NK-92 (cell line): Measurements from ENCODE around the gene TH.
"Not testable (repeated sequence)": the region's sequence is repeated elsewhere in the genome, so short reads cannot be mapped to it uniquely, and the experiment has no call there.

ENCODE experiments used
- DNase-seq: peaks from one replicate; lab custom pipeline; 2025; ENCODE audit not compliant: unreplicated experiment; lab: John Stamatoyannopoulos, UW

Gene TH

DNA sequence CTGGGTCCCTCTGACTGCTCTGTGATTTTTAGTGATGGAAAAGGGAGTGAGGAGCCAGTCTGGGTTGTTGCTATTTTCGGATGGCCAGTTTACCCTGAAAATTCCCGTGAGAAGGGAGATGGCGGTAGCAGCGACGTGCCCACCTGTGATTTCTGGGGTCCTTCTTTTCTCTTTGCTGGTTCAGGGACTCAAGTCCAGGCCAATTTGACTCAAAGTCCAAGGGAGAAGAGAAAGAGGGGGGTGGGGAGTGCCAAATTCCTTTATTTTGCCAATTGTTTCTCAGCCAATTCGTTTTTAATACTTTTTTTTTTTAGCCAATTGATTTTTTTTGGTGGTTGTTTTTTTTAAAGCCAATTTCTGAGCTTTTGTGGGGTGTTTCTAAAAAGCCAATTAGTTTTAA lies 39.4 kb downstream of the TH start:
- DNase-seq = no peak

DNA sequence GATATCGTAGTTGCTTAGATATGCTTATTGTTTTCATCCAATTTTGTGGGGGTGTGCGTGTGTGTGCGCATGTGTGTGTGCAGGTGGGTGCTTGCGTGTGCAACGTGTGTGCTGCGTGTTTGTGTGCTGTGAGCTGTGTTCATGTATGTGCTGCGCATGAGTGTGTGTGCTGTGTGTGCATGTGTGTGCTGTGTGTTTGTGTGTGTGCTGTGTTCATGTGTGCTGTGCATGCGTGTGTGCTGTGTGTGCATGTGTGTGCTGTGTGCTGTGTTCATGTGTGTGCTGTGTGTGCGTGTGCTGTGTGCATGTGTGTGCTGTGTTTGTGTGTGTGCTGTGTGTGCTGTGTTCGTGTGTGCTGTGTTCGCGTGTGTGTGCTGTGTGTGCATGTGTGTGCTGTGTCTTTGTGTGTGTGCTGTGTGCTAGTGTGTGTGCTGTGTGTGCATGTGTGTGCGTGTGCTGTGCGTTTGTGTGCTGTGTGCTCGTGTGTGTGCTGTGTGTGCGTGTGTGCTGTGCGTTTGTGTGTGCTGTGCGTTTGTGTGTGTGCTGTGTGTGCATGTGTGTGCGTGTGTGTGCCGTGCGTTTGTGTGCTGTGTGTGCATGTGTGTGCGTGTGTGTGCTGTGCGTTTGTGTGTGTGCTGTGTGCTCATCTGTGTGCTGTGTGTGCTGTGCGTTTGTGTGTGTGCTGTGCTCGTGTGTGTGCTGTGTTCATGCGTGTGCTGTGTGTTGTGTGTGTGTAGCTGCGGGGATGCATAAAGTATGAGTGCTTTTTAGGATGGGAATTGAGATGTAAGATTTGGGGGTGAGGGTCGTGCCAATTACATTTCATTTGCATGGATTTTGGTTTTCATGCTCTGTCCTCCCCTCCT lies 40.0 kb downstream of the TH start:
- DNase-seq = no peak

DNA sequence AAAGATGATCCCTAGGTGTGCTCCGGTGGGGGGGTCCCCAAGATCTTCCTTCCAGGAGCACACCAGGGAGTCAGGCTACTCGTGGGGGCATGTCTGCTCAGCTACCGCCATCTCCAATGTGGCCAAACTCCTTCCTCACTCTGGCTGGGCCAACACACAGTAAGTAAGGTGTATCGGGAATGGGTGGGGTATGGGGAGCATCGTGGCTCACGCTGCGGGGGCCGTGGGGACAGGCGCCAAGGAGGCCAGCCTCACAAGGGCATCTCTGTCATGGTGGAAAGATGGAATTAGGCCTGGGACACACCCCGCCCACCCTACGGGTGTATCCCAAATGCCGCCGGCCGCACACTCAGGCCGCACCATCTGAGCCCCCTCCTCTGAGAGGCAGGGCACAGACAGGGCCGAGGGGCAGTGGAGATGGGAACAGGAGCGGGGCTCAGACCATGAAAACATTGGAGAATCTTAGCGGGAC lies 40.7 kb downstream of the TH start:
- no peak for DNase-seq

GRCh38 chr11:2129699-2130366 lies 41.8 kb downstream of the TH start:
- DNase-seq = no peak

DNA sequence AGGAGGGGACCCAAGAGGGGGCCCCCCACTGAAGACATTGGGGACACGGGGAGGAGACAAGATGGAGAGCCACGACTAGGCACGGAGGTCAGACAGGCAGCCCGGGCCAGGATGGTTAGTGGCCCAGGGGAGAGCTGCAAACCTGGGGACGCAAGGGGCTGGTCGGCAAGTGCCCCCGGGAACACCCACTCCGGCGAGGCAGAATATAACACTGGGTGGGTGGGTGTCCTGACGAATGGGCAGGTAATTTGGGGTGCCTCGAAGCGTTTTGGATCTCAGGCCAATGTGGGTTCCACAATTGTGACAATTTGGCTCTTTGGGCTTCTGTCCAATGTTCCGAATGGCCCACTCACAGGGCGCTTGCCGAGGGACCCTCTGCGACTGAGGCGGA lies 42.3 kb downstream of the TH start:
- no peak for DNase-seq

DNA sequence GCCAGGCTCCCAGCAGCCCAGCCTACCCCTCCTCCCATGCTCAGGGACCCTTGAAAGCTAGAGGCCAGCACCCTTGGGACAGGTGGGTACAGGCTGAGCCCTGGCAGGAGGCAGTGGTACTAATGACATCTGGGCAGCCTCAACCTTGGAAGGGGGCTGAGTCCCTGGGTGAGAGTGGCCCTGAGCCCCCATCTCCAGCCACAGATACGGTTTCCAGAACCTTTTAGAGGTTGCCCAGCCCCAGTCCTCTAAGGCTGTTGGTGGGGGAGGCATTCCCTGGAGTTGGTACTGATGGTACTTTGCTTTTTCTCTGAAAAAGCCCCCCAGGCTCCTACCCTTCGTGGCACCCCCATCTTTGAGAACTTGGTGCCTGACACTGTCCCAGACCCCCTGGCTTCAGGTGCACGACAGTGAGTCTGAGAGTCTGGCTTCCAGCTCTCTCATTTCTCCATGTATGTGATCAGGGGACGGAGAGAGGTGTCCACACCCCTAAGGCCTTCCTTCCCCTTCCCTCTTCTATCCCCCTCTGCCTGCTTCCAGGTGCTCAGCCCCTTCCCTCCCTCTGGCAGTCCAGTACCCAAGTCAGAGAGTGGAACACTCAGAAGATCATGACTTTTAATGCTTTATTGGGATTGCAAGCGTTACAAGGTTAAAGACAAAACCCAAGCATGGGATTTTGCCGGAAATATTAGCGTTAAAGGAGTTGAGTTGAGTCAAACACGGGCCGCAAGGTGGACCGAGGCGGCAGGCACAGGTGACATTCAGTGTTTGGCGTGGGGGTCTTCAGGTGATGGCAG lies 42.9 kb downstream of the TH start:
- DNase-seq = no peak

- DNase-seq = no peak
These were observed 43.5 kb downstream of the TH start for GRCh38 chr11:2128130-2128510.

DNA sequence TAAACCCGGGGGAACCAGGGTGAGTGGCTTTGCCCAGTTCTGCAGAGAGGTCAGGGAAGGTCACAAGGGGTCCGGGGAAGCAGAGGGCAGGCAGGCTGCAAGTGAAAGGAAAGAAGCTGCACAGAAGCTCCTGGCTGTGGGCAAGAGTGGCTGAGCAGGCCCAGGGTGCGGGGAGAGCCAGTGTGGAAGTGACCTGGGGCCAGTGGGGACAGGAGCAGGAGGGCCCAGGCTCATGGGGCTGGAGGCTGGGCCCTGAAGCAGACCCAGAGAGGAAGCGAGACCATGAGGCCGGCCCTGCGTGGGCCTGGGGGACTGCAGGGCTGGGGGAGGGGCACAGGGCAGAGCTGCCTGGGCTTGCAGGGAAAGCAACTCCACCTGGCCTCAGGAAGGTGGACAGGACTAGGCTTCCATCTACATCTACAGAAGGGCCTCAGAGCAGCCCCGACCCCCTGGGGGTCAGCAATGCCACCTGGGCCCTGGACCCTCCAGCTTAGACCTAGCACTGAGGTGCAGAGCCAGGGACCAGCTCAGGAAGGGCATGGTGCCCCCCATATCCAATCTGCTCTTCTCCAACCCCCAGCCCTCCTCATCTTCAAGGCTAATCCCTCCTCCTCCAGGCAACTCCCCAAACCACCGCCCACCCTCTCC lies 44.0 kb downstream of the TH start:
- no peak for DNase-seq

DNA sequence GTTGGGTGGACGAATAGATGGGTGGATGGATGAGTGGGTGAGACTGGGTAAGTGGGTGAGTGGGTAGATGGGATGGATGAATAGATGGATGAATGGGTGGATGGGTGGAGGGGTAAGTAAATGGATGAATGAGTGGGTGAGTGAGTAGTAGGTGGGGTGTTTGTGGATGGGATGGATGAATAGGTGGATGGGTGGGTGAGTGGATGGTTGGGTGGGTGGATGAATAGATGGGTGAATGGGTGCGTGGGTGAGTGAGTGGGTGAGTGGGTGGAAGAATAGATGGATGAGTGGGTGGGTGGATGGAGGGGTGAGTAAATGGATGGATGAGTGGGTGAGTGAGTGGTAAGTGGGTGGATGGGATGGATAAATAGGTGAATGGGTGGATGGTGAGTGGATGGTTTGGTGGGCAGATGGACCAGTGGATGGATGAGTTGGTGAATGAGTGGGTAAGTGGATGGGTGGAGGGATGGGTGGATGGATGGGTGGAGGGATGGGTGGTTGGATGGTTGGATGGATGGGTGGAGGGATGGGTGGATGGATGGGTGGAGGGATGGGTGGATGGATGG lies 45.0 kb downstream of the TH start:
- no peak for DNase-seq

DNA sequence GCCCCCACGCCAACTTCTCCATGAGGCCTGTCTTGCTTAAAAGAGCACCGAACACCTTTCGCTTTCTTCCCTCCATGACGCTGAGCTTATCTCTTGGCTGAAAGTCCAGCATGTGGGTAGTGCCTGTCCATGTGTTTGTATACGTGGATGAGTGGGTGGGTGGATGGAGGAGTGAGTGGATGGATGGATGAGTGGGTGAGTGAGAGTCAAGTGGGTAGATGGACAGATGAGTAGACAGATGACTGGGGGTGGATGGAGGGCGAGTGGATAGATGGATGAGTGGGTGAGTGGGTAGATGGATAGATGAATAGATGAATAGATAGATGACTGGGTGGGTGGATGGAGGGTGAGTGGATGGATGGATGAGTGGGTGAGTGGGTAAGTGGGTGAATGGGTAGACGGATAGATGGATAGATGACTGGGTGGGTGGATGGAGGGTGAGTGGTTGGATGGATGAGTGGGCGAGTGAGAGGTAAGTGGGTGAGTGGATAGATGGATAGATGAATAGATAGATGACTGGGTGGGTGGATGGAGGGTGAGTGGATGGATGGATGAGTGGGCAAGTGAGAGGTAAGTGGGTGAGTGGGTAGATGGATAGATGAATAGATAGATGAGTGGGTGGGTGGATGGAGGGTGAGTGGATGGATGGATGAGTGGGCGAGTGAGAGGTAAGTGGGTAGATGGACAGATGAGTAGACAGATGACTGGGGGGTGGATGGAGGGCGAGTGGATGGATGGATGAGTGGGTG lies 46.7 kb downstream of the TH start:
- DNase-seq = not testable (repeated sequence)

GRCh38 chr11:2123628-2123960 lies 48.0 kb downstream of the TH start:
- no peak for DNase-seq

DNA sequence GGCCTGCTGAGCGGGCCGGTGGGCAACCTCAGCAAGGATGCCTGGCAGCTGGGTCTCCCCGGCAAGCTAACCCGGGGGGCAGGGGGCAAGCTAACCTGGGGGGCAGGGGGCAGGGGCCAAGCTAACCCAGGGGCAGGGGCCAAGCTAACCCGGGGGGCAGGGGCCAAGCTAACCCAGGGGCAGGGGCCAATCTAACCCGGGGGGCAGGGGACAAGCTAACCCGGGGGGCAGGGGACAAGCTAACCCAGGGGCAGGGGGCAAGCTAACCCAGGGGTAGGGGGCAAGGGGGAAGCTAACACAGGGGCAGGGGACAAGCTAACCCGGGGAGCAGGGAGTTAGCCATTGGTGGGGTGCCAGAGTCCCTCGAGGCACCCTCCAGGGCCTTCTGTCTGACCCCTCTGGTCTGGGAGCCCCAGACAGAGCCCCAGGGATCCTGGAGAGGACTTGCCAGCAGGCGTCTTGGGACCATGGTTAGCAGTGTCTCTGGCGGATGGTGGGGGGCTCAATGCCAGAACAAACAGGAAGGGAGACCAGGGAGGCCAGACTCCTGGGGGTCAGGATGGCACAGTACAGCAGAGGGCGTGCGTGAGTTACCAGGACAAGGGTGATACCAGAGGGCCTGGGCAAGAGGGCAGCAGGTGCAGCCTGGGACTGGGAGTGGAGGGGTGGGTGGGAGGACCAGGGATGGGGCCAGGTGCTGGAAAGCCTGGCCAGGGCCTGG lies 48.5 kb downstream of the TH start:
- DNase-seq = no peak

- no peak for DNase-seq
These were observed 49.3 kb downstream of the TH start for GRCh38 chr11:2122222-2122906.

DNA sequence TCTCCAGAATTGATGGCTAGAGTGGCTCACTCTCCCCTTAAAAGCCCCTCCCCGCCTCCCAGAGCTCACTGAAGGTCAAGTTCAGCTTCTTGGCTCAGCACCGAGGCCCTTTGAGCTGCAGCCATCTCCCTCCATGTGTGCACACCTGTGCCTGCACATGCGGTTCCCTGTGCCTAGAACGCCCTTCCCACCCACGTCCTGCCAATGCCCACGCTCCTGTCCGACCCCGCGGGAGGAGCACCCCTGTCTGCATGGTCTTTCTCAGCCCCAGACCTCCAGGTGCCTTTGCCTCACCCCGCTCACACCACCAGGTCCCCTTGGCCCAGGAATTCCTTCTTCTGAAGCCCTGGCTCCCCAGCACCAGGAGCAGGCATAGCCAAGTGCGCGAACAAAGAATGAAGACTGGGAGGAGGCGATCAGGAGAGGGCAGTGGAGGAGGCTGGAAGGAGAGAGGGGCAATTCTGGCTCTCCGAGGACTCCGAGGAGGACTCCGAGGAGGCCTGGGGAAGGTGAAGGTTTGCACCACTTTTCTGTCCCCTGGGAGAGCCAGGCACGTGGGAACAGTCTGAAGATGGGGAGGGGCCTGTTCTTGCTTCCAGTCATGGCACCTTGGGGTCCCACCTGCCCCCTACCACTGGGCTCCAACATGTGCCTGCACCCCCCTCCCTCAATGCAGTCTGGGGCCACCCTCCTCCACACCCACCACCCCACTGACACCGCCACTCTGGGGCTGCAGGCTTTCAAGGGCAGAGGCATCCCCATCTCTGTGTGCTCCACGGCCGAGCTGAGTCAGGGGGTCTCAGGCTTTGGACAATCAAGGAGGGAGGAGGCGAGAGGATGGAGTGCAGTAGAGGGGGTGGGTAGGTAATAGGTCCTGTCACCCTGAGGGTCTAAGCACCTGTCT lies 50.1 kb downstream of the TH start:
- DNase-seq = no peak

DNA sequence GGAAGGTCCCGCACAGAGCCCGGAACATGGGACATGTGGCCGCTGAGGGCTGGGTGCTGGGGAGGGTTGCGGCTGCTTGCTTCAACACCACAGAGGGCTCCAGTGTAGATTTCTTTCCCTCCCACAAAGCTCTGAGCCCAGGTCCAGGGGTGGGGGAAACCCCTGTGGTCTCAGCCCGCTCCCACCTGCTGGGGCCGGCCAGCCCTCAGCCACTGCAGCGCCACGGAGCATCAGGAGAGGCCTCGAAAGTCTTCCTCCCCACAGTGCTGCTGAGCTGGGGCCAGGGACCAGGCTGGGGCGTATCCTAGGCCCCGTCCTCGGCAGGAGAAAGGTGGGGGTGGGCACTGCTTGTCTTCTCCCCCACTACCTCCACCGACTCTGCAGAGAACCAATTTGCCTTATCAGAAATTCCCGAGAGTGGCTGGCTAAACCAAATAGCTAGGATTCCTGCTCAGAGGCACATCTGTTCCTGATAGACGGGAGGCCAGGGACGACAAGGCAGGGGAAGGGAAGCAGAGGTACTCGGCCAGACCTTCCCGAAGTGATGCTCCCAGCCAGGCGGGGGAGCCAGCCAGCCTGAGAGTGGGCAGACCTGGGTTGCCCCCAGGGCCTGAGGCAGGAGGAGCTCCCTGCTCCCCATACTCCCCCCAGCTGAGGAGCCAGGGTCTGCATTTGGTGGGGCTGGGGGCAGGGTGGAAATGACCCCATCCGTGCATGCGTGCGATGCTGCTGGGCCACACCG lies 51.1 kb downstream of the TH start:
- no peak for DNase-seq

- DNase-seq = no peak
These were observed 52.9 kb downstream of the TH start for GRCh38 chr11:2118677-2119076.

- no peak for DNase-seq
These were observed 54.9 kb downstream of the TH start for GRCh38 chr11:2116680-2117079.
